HG02938 (cell line): Measurements from ENCODE around the gene VAT1.
"Not testable (repeated sequence)": the region's sequence is repeated elsewhere in the genome, so short reads cannot be mapped to it uniquely, and the experiment has no call there.

Experiments
- ATAC-seq: cut with Tn5 transposase; IDR thresholded peaks from one replicate; pipeline ENCODE4 v1.9.1; 2021; ENCODE audit warnings: mild to moderate bottlenecking, moderate library complexity; ENCODE audit not compliant: unreplicated experiment

The VAT1 gene

DNA sequence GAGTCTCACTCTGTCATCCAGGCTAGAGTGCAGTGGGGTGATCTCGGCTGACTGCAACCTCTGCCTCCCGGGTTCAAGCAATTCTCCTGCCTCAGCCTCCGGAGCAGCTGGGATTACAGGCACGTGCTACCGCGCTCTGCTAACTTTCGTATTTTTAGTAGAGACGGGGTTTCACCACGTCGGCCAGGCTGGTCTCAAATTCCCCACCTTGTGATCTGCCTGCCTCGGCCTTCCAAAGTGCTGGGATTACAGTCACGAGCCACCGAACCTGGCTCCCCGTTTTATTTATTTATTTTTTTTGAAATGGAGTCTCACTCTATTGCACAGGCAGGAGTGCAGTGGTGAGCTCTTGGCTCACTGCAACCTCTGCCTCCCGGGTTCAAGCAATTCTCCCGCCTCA, 46.5 kb downstream of the VAT1 start:
- ATAC-seq: not testable (repeated sequence)

DNA sequence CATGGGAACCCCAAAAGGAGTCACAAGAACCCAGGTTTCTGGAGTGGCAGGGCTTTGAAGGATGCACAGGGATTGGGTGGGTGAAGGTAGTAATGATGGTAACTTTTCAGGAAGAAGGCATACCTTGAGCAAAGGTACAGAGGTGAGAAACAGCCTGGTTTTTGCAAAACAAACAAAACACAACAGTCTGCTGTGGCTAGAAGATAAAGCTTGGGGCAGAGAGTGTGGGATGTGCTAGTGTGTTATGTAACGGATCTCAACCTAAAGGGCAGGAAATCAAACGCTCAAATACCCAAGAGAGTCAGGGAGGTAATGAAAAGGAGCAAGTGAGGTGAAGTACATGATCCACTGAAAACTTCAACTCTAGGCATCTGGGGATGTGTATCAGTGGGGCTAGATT, 46.9 kb downstream of the VAT1 start:
- ATAC-seq: no peak

DNA sequence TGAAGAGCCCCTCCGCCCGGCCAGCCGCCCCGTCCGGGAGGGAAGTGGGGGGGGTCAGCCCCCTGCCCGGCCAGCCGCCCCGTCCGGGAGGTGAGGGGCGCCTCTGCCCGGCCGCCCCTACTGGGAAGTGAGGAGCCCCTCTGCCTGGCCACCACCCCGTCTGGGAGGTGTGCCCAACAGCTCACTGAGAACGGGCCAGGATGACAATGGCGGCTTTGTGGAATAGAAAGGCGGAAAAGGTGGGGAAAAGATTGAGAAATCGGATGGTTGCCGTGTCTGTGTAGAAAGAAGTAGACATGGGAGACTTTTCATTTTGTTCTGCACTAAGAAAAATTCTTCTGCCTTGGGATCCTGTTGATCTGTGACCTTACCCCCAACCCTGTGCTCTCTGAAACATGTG, 48.9 kb downstream of the VAT1 start:
- not testable (repeated sequence) for ATAC-seq

DNA sequence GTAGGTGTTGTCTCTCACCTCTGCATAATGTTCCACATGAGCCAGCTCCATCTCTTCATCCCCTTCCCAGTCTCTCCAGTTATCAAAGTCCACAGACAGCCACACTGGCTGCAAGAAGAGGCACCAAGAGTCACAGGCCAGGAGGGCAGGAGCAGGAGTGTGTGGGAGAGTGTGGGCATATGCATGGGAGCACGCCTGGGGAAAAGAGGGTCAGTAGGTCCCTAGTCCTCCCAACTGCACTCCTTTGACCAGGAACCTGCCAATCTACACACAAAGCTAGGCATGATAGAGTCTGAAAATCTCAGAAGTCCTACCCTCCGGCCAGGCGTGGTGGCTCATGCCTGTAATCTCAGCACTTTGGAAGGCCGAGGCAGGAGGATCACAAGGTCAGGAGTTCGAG, 50.6 kb downstream of the VAT1 start:
- ATAC-seq: no peak

DNA sequence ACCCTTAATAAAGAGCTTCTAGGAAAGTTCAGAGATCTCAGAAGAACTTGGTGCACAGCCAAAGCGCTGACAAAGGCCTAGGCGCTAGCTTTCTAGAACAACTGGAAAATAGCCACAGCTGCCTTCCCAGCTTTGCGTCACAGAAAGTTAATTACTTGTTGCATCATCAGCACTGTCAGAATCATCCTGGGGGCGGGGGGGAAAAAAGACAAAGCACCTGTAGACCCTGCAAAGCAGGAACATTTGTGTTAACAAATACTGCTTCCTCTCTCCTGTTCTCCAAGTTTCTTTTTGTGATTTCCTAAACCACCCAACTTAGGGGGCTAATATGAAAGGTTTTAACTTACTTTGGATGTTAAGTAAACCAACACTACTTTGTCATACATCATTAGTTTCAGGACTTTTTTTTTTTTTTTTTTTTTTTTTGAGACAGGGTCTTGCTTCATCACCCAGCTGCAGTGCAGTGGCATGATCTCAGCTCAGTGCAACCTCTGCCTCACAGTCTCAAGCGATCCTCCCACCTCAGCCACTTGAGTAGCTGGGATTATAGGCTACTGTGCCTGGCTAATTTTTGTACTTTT, 53.1 kb downstream of the VAT1 start:
- ATAC-seq: no peak

DNA sequence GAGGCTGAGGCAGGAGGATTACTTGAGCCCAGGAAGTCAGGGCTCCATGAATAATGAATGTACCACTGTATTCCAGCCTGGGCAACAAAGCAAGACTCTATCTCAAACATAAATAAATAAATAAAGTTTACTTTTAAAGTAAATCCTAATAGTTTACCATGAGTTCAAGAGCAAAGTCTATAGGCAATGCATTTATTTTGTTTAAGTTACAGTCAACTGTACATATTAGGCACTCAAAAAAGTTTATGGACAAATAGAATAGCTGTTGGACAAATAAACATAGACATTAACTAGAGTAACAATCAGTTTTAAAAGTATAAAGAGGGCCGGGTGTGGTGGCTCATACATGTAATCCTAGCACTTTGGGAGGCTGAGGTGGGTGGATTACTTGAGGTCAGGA, 54.3 kb downstream of the VAT1 start:
- ATAC-seq: no peak
